Measurements from ENCODE around the gene RASAL1.

Gene RASAL1, protein sequence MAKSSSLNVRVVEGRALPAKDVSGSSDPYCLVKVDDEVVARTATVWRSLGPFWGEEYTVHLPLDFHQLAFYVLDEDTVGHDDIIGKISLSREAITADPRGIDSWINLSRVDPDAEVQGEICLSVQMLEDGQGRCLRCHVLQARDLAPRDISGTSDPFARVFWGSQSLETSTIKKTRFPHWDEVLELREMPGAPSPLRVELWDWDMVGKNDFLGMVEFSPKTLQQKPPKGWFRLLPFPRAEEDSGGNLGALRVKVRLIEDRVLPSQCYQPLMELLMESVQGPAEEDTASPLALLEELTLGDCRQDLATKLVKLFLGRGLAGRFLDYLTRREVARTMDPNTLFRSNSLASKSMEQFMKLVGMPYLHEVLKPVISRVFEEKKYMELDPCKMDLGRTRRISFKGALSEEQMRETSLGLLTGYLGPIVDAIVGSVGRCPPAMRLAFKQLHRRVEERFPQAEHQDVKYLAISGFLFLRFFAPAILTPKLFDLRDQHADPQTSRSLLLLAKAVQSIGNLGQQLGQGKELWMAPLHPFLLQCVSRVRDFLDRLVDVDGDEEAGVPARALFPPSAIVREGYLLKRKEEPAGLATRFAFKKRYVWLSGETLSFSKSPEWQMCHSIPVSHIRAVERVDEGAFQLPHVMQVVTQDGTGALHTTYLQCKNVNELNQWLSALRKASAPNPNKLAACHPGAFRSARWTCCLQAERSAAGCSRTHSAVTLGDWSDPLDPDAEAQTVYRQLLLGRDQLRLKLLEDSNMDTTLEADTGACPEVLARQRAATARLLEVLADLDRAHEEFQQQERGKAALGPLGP

GRCh38 chr12:113135178-113136127, at the start of gene RASAL1:
RASAL1 (minus strand) TSS chr12:113135761; CDS start chr12:113135462, 299 bp downstream.
- no peak within 1 kb of the TSS; the same call in 1 of the 2 replicates for H3K9ac ChIP-seq
- no peak within 1 kb of the TSS; the same call in 1 of the 2 replicates for H2AFZ ChIP-seq (ENCODE audit: low read depth)
- no peaks in the 10 kb centered on the region for H3K27me3 ChIP-seq (ENCODE audit: insufficient read depth, low read depth)
- peaks cover 14% of the 10 kb centered on the region for H3K4me1 ChIP-seq (ENCODE audit: low read depth, poor library complexity, severe bottlenecking)
- no peak within 1 kb of the TSS for H3K27ac ChIP-seq
- no peak within 1 kb of the TSS for H3K4me3 ChIP-seq (IDR thresholded peaks at IDR 0.05; ENCODE audit: insufficient read depth, low read depth, low read length)
- H3K79me2 ChIP-seq (ENCODE audit: insufficient read depth, low read depth) = no peaks in the 10 kb centered on the region
- peak within 1 kb of the TSS; percentile 29; the same call in 1 of the 2 replicates for H3K4me2 ChIP-seq
- TF ChIP-seq, protein P1, sequence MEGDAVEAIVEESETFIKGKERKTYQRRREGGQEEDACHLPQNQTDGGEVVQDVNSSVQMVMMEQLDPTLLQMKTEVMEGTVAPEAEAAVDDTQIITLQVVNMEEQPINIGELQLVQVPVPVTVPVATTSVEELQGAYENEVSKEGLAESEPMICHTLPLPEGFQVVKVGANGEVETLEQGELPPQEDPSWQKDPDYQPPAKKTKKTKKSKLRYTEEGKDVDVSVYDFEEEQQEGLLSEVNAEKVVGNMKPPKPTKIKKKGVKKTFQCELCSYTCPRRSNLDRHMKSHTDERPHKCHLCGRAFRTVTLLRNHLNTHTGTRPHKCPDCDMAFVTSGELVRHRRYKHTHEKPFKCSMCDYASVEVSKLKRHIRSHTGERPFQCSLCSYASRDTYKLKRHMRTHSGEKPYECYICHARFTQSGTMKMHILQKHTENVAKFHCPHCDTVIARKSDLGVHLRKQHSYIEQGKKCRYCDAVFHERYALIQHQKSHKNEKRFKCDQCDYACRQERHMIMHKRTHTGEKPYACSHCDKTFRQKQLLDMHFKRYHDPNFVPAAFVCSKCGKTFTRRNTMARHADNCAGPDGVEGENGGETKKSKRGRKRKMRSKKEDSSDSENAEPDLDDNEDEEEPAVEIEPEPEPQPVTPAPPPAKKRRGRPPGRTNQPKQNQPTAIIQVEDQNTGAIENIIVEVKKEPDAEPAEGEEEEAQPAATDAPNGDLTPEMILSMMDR (conservative IDR thresholded peaks at IDR 0.05; ENCODE audit: low read depth, low read length) = 0 out of 2 replicates have a peak, but pooled peaks have one; percentile 13
- H4K20me1 ChIP-seq (ENCODE audit: insufficient read depth) = no peaks in the 10 kb centered on the region
- no peaks in the 10 kb centered on the region for H3K36me3 ChIP-seq (ENCODE audit: insufficient read depth)

GRCh38 chr12:113184900-113185179, 49.3 kb upstream of the RASAL1 start:
- TF ChIP-seq, protein P1 (conservative IDR thresholded peaks at IDR 0.05; ENCODE audit: low read depth, low read length) = no peak
- Histone ChIP-seq H3K27me3 (ENCODE audit: insufficient read depth, low read depth) (no peaks in the 10 kb centered on the region), H3K79me2 (ENCODE audit: insufficient read depth, low read depth) (peaks cover 30% of the 10 kb centered on the region), H3K9ac (peak overlapping the region; percentile 98), H3K4me1 (ENCODE audit: low read depth, poor library complexity, severe bottlenecking) (peaks cover 25% of the 10 kb centered on the region), H3K36me3 (ENCODE audit: insufficient read depth) (no peaks in the 10 kb centered on the region), H3K4me2 (peak overlapping the region; percentile 63; the same call in 1 of the 2 replicates), H2AFZ (ENCODE audit: low read depth) (peak overlapping the region; percentile 71), H4K20me1 (ENCODE audit: insufficient read depth) (no peaks in the 10 kb centered on the region), H3K27ac (peak overlapping the region; percentile 95), H3K4me3 (IDR thresholded peaks at IDR 0.05; ENCODE audit: insufficient read depth, low read depth, low read length) (no peak overlapping the region)

DNA sequence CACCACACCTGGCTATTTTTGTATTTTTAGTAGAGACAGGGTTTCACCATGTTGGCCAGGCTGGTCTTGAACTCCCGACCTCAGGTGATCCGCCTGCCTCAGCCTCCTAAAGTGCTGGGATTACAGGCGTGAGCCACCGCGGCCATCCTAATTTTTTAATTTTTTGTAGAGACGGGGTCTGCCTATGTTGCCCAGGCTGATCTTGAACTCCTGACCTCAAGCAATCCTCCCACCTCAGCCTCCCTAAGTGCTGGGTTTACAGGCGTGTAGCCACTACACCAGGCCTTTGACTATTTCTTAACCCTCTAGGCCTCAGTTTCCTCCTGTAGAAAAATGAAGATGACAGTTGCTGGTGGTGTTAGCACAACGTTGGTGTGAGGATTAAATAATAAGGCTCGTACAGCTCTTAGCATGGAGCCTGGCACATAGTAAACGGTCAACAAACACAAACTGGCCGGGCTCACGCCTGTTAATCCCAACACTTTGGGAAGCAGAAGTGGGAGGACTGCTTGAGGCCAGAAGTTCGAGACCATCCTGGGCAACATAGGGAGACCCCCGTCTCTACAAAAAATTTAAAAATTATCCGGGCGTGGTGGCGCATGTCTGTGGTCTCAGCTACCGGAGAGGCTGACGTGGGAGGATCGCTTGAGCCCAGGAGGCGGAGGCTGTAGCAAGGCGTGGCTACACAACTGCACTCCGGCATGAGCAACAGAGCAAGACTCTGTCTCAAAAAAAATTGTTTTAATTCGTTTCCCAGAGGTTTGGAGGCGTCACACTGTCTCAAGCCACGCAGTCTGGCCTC, 48.7 kb upstream of the RASAL1 start:
- H3K79me2 ChIP-seq (ENCODE audit: insufficient read depth, low read depth) = peaks cover 30% of the 10 kb centered on the region
- H2AFZ ChIP-seq (ENCODE audit: low read depth) = peak overlapping the region; percentile 71

More for the DNA sequence above, 48.7 kb upstream of the RASAL1 start:
- no peaks in the 10 kb centered on the region for H3K36me3 ChIP-seq (ENCODE audit: insufficient read depth)
- TF ChIP-seq, protein P1 (conservative IDR thresholded peaks at IDR 0.05; ENCODE audit: low read depth, low read length) = no peak
- no peaks in the 10 kb centered on the region for H4K20me1 ChIP-seq (ENCODE audit: insufficient read depth)
- H3K4me3 ChIP-seq (IDR thresholded peaks at IDR 0.05; ENCODE audit: insufficient read depth, low read depth, low read length) = no peak overlapping the region
- H3K27me3 ChIP-seq (ENCODE audit: insufficient read depth, low read depth) = no peaks in the 10 kb centered on the region
- H3K27ac ChIP-seq = peak overlapping the region; percentile 95
- H3K9ac ChIP-seq = peak overlapping the region; percentile 98; the same call in 1 of the 2 replicates
- H3K4me2 ChIP-seq = peak overlapping the region; percentile 63
- H3K4me1 ChIP-seq (ENCODE audit: low read depth, poor library complexity, severe bottlenecking) = peaks cover 25% of the 10 kb centered on the region
